Natural killer cell (primary cell): Measurements from ENCODE around the gene MAP3K9. TPM values are rescaled to one million over a fixed set of nuclear protein-coding genes. Genes with fewer than 3 reads are reported as not detected.

Source experiments
- ATAC-seq, 3 donors: fragments of 150-1000 bp in 2 of 3; fragments of 200-7000 bp in 1 of 3; cut with Tn5 transposase; 1 replicate in 1 of 3; 2 replicates in 2 of 3; pipeline ENCODE4 v1.10.0; 2021; ENCODE audit warnings: mild to moderate bottlenecking in 2 of 3, moderate library complexity in 2 of 3
- DNase-seq, 2 donors: peaks; one replicate each; pipeline versions ENCODE4 v3.0.0 to v3.0.0-alpha.2; 2013 to 2021; ENCODE audit warnings: mixed read lengths in 1 of 2
- H3K27ac ChIP-seq: one replicate; pipeline ENCODE4 v1.5.1; 2013; ENCODE audit warnings: mild to moderate bottlenecking, low read length
- H3K27me3 ChIP-seq: one replicate; pipeline ENCODE4 v1.6.1; 2013; ENCODE audit warnings: low read length; ENCODE audit not compliant: control insufficient read depth, insufficient read depth
- H3K36me3 ChIP-seq: one replicate; pipeline ENCODE4 v1.6.1; 2013; ENCODE audit warnings: low read length; ENCODE audit not compliant: control insufficient read depth, insufficient read depth
- H3K4me1 ChIP-seq: one replicate; pipeline ENCODE4 v1.6.1; 2013; ENCODE audit warnings: low read length; ENCODE audit not compliant: control insufficient read depth, insufficient read depth
- H3K4me3 ChIP-seq: one replicate; pipeline ENCODE4 v1.5.1; 2013; ENCODE audit warnings: low read length
- H3K9me3 ChIP-seq: one replicate; pipeline ENCODE4 v1.6.1; 2013; ENCODE audit warnings: low read length; ENCODE audit not compliant: control insufficient read depth, insufficient read depth
- H3K27ac Mint-ChIP-seq, 2 donors: one replicate each; pipeline ENCODE4 v1.8.0; 2022; ENCODE audit warnings: mild to moderate bottlenecking in 2 of 2, mixed read lengths in 2 of 2, moderate library complexity in 1 of 2
- H3K27me3 Mint-ChIP-seq, 2 donors: one replicate each; pipeline ENCODE4 v1.8.0; 2022; ENCODE audit warnings: low read depth in 2 of 2, mixed read lengths in 2 of 2
- H3K36me3 Mint-ChIP-seq: one replicate; pipeline ENCODE4 v1.8.0; 2022; ENCODE audit warnings: mixed read lengths
- H3K4me1 Mint-ChIP-seq, 2 donors: one replicate each; pipeline ENCODE4 v1.8.0; 2022; ENCODE audit warnings: mixed read lengths in 2 of 2
- H3K4me3 Mint-ChIP-seq: one replicate; pipeline ENCODE4 v1.8.0; 2022; ENCODE audit warnings: mild to moderate bottlenecking, moderate library complexity, mixed read lengths
- H3K9me3 Mint-ChIP-seq, 2 donors: one replicate each; pipeline ENCODE4 v1.8.0; 2022; ENCODE audit warnings: mixed read lengths in 2 of 2
- WGBS: methylation state at CpG from one replicate; pipeline ENCODE4 v1.1.7; 2013; ENCODE audit warnings: missing lambda C conversion rate; ENCODE audit not compliant: insufficient coverage; 5-methylcytosine and 5-hydroxymethylcytosine counted together
- intact Hi-C: fragments of 100-400 bp; cut with micrococcal nuclease; formaldehyde crosslinking; loops from one replicate; pipeline ENCODE4 v1.14.2; 2022
- total RNA-seq, 4 donors: library from RNA; stranded (reverse); fragments of 120-200 nt in 1 of 4; gene quantifications; one replicate each; pipeline versions ENCODE4 v1.2.3 to v1.2.4, GENCODE V29; 2013 to 2022
- TF ChIP-seq, protein P1 (sequence below): fragments of 200-600 bp; IDR thresholded peaks from one replicate; pipeline ENCODE4 v1.8.0; 2022; ENCODE audit warnings: antibody characterized with exemption

MAP3K9 gene
- total RNA-seq, 3 donors from 2014 or later (not counting 1 experiment from before 2014, with no cell fraction given), result 3.6 to 7.9 (median 3.8) TPM

DNA sequence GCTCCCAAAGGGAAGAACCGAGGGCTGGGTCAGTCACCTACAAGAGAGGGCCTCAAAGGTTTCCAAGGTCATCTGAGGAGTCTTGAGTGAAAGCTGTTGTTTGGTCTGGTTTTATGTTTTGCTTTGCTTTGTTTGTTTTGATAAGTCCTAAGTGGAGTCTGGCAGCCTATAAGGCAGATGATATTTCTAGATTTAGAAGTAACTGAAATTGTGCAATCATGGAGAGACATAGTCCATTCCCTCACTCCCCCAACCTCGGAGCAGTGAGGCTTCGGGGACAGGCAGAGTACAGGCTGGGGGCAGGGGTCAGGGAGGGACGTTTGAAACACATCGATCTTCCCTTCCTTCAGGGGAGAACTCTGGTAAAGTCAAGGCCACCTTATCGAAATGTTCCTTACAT is 125.3 kb downstream of the MAP3K9 start:
- DNase-seq, result no peak
- no peaks in the 10 kb centered on the region for H3K36me3 ChIP-seq
- H3K27ac ChIP-seq, result no peak overlapping the region
- H3K4me1 ChIP-seq, result no peaks in the 10 kb centered on the region
- TF ChIP-seq, protein P1, sequence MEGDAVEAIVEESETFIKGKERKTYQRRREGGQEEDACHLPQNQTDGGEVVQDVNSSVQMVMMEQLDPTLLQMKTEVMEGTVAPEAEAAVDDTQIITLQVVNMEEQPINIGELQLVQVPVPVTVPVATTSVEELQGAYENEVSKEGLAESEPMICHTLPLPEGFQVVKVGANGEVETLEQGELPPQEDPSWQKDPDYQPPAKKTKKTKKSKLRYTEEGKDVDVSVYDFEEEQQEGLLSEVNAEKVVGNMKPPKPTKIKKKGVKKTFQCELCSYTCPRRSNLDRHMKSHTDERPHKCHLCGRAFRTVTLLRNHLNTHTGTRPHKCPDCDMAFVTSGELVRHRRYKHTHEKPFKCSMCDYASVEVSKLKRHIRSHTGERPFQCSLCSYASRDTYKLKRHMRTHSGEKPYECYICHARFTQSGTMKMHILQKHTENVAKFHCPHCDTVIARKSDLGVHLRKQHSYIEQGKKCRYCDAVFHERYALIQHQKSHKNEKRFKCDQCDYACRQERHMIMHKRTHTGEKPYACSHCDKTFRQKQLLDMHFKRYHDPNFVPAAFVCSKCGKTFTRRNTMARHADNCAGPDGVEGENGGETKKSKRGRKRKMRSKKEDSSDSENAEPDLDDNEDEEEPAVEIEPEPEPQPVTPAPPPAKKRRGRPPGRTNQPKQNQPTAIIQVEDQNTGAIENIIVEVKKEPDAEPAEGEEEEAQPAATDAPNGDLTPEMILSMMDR, result no peak
- no peaks in the 10 kb centered on the region for H3K27me3 ChIP-seq
- Mint-ChIP-seq H3K27ac (no peak overlapping the region), H3K4me1 (no peaks in the 10 kb centered on the region), H3K9me3 (no peaks in the 10 kb centered on the region), H3K4me3 (no peak overlapping the region), H3K27me3 (peaks cover 0 to 16% of the 10 kb centered on the region in 2 donors), H3K36me3 (no peaks in the 10 kb centered on the region)
- no peaks in the 10 kb centered on the region for H3K9me3 ChIP-seq
- WGBS, result 88% methylated on average over 6 of the region's 6 CpGs
- ATAC-seq, result no peak
- intact Hi-C loops, result no loop called here
- H3K4me3 ChIP-seq, result no peak overlapping the region

DNA sequence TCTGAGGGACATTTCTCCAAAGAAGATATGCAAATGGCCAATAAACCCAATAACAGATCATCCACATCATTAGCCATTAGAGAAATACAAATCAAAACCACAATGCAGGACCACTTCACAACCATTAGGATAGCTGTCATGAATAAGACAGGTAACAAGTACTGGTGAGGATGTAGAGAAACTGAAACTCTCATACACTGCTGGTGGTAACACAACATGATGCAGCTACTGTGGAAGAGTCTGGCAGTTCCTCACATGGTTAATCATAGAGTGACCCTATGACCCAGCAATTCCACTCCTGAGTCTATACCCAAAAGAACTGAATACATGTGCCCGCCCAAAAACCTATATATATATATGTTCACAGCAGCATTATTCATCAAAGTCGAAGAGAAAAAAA is 128.6 kb downstream of the MAP3K9 start:
- intact Hi-C loops, result no loop called here
- Histone ChIP-seq H3K4me3 (no peak overlapping the region), H3K36me3 (no peaks in the 10 kb centered on the region), H3K9me3 (no peaks in the 10 kb centered on the region), H3K27me3 (no peaks in the 10 kb centered on the region), H3K4me1 (no peaks in the 10 kb centered on the region), H3K27ac (no peak overlapping the region)
- ATAC-seq (no peak), DNase-seq (no peak)
- H3K4me3 Mint-ChIP-seq, result no peak overlapping the region
- H3K27ac Mint-ChIP-seq, result no peak overlapping the region
- no peaks in the 10 kb centered on the region for H3K36me3 Mint-ChIP-seq
- no peaks in the 10 kb centered on the region for H3K4me1 Mint-ChIP-seq
- TF ChIP-seq, protein P1, result no peak
- H3K27me3 Mint-ChIP-seq, result peaks cover 0 to 16% of the 10 kb centered on the region in 2 donors
- H3K9me3 Mint-ChIP-seq, result no peaks in the 10 kb centered on the region
- 89% methylated on average over 1 of the region's 2 CpGs for WGBS

DNA sequence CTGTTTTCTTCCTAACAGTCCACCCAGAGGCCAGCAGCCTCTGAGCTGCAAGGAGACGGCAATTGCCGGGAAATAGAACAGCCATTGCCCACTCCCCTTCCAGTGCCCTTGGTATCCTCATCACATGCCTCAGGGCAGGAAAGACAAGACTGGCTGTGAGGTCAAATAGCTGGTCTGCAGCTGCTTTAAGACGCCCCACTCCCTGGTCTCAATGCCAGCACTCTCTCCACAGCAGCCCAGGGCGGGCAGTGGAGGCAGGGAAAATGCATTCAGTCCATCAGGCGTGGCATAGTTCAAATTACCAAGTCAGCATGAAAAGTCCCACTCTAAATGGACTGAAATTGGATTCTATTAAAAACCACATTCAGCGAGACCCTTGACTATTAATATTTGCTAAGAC is 132.0 kb downstream of the MAP3K9 start:
- Mint-ChIP-seq H3K27me3 (peaks cover 0 to 16% of the 10 kb centered on the region in 2 donors), H3K27ac (no peak overlapping the region), H3K4me1 (no peaks in the 10 kb centered on the region), H3K9me3 (no peaks in the 10 kb centered on the region), H3K4me3 (no peak overlapping the region), H3K36me3 (no peaks in the 10 kb centered on the region)
- no peak for DNase-seq
- Histone ChIP-seq H3K4me3 (no peak overlapping the region), H3K27ac (no peak overlapping the region), H3K36me3 (no peaks in the 10 kb centered on the region), H3K9me3 (no peaks in the 10 kb centered on the region), H3K27me3 (no peaks in the 10 kb centered on the region), H3K4me1 (no peaks in the 10 kb centered on the region)
- ATAC-seq, result no peak
- 91% methylated on average over 6 of the region's 6 CpGs for WGBS
- intact Hi-C loops, result no loop called here
- TF ChIP-seq, protein P1, result no peak

Other genes with a start within 250 kb of the MAP3K9 start
- gene MED6, start 208.9 kb downstream of the MAP3K9 start, total RNA-seq, result 100 to 1,000 TPM in 2 of 3 donors, 10 to 100 TPM in 1; 92.0 to 104 (median 102) TPM
- 1 to 10 TPM; 2.4 to 5.6 (median 3.8) TPM for gene TTC9, start 167.6 kb downstream of the MAP3K9 start, total RNA-seq
- 100 to 1,000 TPM in 2 of 3 donors, 10 to 100 TPM in 1; 79.8 to 124 (median 119) TPM for gene PCNX1, start 97.9 kb upstream of the MAP3K9 start, total RNA-seq